H1 (cell line): Measurements from ENCODE around the gene DCTN3. TPM values are rescaled to one million over a fixed set of nuclear protein-coding genes. Genes with fewer than 3 reads are reported as not detected.
A peak's percentile ranks its signal among the peaks of the same experiment; 100 is the strongest.

Source experiments
- CEBPB ChIP-seq: IDR thresholded peaks from 2 replicates; pipeline ENCODE4 v1.6.1; 2012; ENCODE audit warnings: low read depth, low read length
- EP300 ChIP-seq, 2 experiments: IDR thresholded peaks; 1 replicate in 1 of 2; 2 replicates in 1 of 2; pipeline ENCODE4 v1.6.1; 2011 to 2012; ENCODE audit warnings: low read depth in 2 of 2, low read length in 2 of 2, mild to moderate bottlenecking in 2 of 2, borderline replicate concordance in 1 of 2, inconsistent platforms in 1 of 2, moderate library complexity in 1 of 2
- KDM1A ChIP-seq: fragments of 200-600, 300-600 bp; sonication (generic); IDR thresholded peaks from 2 replicates; pipeline ENCODE4 v1.7.1; 2016; ENCODE audit warnings: mild to moderate bottlenecking, low read length, borderline replicate concordance
- RBBP5 ChIP-seq: IDR thresholded peaks from 2 replicates; pipeline ENCODE4 v1.7.1; 2012; ENCODE audit warnings: low read depth, mild to moderate bottlenecking, inconsistent platforms, low read length, moderate library complexity, borderline replicate concordance
- TCF12 ChIP-seq: IDR thresholded peaks from 2 replicates; pipeline ENCODE4 v1.6.1; 2011; ENCODE audit warnings: low read depth, mild to moderate bottlenecking, low read length
- polyA plus RNA-seq, 7 experiments: library from polyadenylated mRNA; depleted of rRNA in 3 of 7; stranded (reverse) in 5 of 7; unstranded in 2 of 7; fragments of >200 nt in 5 of 7; fragments of 200-250 nt in 2 of 7; gene quantifications; 1 replicate in 5 of 7; 2 replicates in 1 of 7; 4 replicates in 1 of 7; pipeline versions ENCODE4 v1.2.1 to v1.2.3, GENCODE V29; 2011 to 2013; ENCODE audit warnings: missing spikeins in 2 of 7, mixed read lengths in 2 of 7
- total RNA-seq: library from RNA; stranded (reverse); fragmentation: NEBNext Ultra II Directional; extraction: Animal tissue kit (Norgen Biotek cat#: 25700); gene quantifications from 2 replicates; pipeline ENCODE4 v1.2.1, GENCODE V29; 2021

DCTN3 gene
- total and polyA plus RNA-seq, 2 of the 8 experiments (the other 6 are each of a cell fraction or from before 2014, with no cell fraction given) = 25.6 to 39.2 TPM

- TF ChIP-seq RBBP5 = peak; percentile 89
- 0 out of 2 replicates have a peak, but pooled peaks have one; percentile 12 for TF ChIP-seq KDM1A
- peak in 1 of 2 experiments; percentile 64; a peak in 1 of 3 replicates for TF ChIP-seq EP300 (IDR thresholded peaks at IDR 0.05; ENCODE audit: borderline replicate concordance in 1 of 2, low read depth in 2 of 2, low read length in 2 of 2)
- TF ChIP-seq CEBPB = peak; percentile 90
- peak; percentile 95 for TF ChIP-seq TCF12
Measured at GRCh38 chr9:34644766-34645314, 24.5 kb upstream of the DCTN3 start (continued).
